CD4-positive, alpha-beta T cell treated with Interferon alpha-2 for 1 hour (primary cell): ENCODE data around the gene FGF22.
"Not testable (repeated sequence)": the region's sequence is repeated elsewhere in the genome, so short reads cannot be mapped to it uniquely, and the experiment has no call there.

Source experiments
- DNase-seq, 2 donors: peaks; one replicate each; pipeline ENCODE4 v3.0.0-alpha.2; 2020 to 2022

The FGF22 gene

GRCh38 chr19:607301-608154 is 32.2 kb upstream of the FGF22 start:
- DNase-seq, result no peak

GRCh38 chr19:608155-609003 is 31.3 kb upstream of the FGF22 start:
- no peak for DNase-seq

- DNase-seq, result no peak
Measured at GRCh38 chr19:609004-609346, 30.7 kb upstream of the FGF22 start.

GRCh38 chr19:610071-610800 is 29.4 kb upstream of the FGF22 start:
- peak; percentile 28 to 64 for DNase-seq

- peak; percentile 30 to 77 for DNase-seq
Measured at GRCh38 chr19:610801-611480, 28.7 kb upstream of the FGF22 start.

GRCh38 chr19:611481-611868 is 28.2 kb upstream of the FGF22 start:
- DNase-seq, result peak; percentile 15 to 56

GRCh38 chr19:612941-613340 is 26.7 kb upstream of the FGF22 start:
- no peak for DNase-seq

GRCh38 chr19:613732-614567 is 25.7 kb upstream of the FGF22 start:
- no peak for DNase-seq

- no peak for DNase-seq
Measured at GRCh38 chr19:615619-616018, 24.1 kb upstream of the FGF22 start.

GRCh38 chr19:616062-616700 is 23.5 kb upstream of the FGF22 start:
- no peak for DNase-seq

- DNase-seq, result no peak
Measured at GRCh38 chr19:616747-617526, 22.7 kb upstream of the FGF22 start.

- no peak for DNase-seq
Measured at GRCh38 chr19:617551-618246, 22.0 kb upstream of the FGF22 start.

- DNase-seq, result no peak
Measured at GRCh38 chr19:618247-618619, 21.4 kb upstream of the FGF22 start.

- DNase-seq, result no peak
Measured at GRCh38 chr19:618674-619285, 20.9 kb upstream of the FGF22 start.

GRCh38 chr19:619286-620002 is 20.2 kb upstream of the FGF22 start:
- DNase-seq, result no peak

- DNase-seq, result no peak
Measured at GRCh38 chr19:620166-620862, 19.4 kb upstream of the FGF22 start.

GRCh38 chr19:621191-621590 is 18.5 kb upstream of the FGF22 start:
- not testable (repeated sequence) for DNase-seq

GRCh38 chr19:621819-622218 is 17.9 kb upstream of the FGF22 start:
- DNase-seq, result no peak
